Neural cell (in vitro differentiated cells): Measurements from ENCODE around the gene KRTAP27-1.

ENCODE experiments used
- CTCF ChIP-seq: fragments of 450-650 bp; IDR thresholded peaks from 2 replicates; pipeline ENCODE4 v1.5.1; 2014; ENCODE audit warnings: antibody characterized with exemption, mild to moderate bottlenecking, moderate library complexity; ENCODE audit not compliant: poor library complexity, severe bottlenecking
- REST ChIP-seq: IDR thresholded peaks from 2 replicates; pipeline ENCODE4 v1.6.1; 2012; ENCODE audit warnings: borderline replicate concordance
- TAF1 ChIP-seq: IDR thresholded peaks from 2 replicates; pipeline ENCODE4 v1.6.1; 2012; ENCODE audit warnings: low read depth

- TF ChIP-seq CTCF (no peak), TAF1 (no peak), REST (no peak)
Observed at GRCh38 chr21:30372139-30372770, 34.8 kb upstream of the KRTAP27-1 start, which contains the start of gene KRTAP13-2.
